Measurements from ENCODE around the gene GPS2. TPM values are rescaled to one million over a fixed set of nuclear protein-coding genes. Genes with fewer than 3 reads are reported as not detected.
"Not testable (repeated sequence)": the region's sequence is repeated elsewhere in the genome, so short reads cannot be mapped to it uniquely, and the experiment has no call there.

The GPS2 gene
- total RNA-seq, 1 donor from 2014 or later, result 59.0 TPM

DNA sequence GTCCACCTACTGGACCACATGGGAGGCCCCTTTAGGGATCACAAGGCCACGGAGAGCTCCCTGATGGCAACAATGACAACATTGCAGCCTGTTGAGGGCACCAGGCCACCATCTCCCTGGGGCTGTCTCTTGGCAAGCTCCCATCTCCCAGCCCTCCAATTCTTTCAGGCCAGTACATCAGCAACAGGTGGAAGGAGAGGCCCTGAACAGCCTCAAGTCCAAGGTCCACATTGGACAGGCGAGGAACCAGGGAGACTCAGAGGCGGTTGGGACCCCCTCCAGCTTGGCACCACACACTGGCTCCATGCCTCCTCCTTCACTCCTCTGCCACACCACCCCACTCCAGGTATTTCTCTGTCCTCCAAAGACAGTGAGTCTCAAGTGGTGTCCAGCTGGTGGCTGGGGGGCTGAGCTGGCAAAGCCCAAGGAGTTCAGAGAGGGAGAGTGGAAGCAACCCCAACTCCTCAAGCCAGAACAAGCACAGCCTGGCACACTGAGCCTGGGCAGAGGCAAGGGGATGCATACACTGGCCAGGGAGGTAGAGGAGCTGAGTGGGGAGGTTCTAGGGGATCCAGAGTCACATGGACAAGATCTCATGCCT, 19.9 kb upstream of the GPS2 start:
- Mint-ChIP-seq H3K27me3 (ENCODE audit: insufficient read depth) (no peaks in the 10 kb centered on the region), H3K27ac (peak overlapping the region; percentile 69), H3K9me3 (no peaks in the 10 kb centered on the region), H3K4me3 (peak overlapping the region; percentile 91), H3K4me1 (ENCODE audit: low read depth) (peaks cover 55% of the 10 kb centered on the region), H3K36me3 (ENCODE audit: low read depth) (peaks cover 15% of the 10 kb centered on the region)
- DNase-seq (ENCODE audit: low spot score), result no peak
- intact Hi-C loops (cut with micrococcal nuclease), result no loop called here

DNA sequence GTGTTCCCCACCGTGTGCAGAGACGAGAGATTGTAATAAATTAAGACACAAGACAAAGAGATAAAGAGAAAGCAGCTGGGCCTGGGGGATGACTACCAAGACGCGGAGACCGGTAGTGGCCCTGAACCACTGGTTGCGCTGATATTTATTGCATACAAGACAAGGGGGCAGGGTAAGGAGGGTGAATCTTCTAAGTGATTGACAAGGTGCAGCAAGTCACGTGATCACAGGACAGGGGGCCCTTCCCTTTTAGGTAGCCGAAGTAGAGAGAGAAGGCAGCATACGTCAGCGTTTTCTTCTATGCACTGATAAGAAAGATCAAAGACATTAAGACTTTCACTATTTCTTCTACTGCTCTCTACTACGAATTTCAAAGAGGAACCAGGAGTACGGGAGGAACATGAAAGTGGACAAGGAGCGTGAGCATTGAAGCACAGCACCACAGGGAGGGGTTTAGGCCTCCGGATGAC, 17.5 kb upstream of the GPS2 start:
- H3K27ac Mint-ChIP-seq, result peak overlapping the region; percentile 80
- peaks cover 61% of the 10 kb centered on the region for H3K4me1 Mint-ChIP-seq (ENCODE audit: low read depth)
- intact Hi-C loops (cut with micrococcal nuclease); H3K36me3 Mint-ChIP-seq (ENCODE audit: low read depth); H3K27me3 Mint-ChIP-seq (ENCODE audit: insufficient read depth); H3K9me3 Mint-ChIP-seq: not testable (repeated sequence)
- peak; percentile 33 for DNase-seq (ENCODE audit: low spot score)
- peak overlapping the region; percentile 69 for H3K4me3 Mint-ChIP-seq

DNA sequence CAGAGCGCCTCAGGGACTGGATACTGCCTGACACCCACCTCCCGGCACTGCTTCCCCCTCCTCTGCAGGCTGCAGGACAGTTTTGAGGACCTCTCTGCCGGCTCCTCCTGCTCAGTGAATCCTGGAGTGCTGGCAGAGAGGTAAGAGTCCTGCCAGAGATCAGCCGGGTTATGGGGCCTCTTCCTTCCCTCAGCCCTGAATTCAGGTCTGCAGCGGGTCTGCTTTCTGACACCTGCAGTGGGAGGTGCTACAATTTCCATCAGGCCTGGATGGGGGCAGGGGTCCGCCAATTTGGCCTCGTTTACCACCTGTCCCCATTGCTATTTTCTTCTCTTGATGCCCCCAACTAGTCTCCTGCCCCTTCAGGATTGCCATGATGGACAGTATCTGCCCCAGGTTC, 17.0 kb upstream of the GPS2 start:
- no peak for DNase-seq (ENCODE audit: low spot score)
- Mint-ChIP-seq H3K27me3 (ENCODE audit: insufficient read depth) (no peaks in the 10 kb centered on the region), H3K36me3 (ENCODE audit: low read depth) (peaks cover 4% of the 10 kb centered on the region), H3K9me3 (no peaks in the 10 kb centered on the region), H3K4me3 (peak overlapping the region; percentile 69), H3K4me1 (ENCODE audit: low read depth) (peaks cover 57% of the 10 kb centered on the region), H3K27ac (peak overlapping the region; percentile 80)
- intact Hi-C loops (cut with micrococcal nuclease), result no loop called here

DNA sequence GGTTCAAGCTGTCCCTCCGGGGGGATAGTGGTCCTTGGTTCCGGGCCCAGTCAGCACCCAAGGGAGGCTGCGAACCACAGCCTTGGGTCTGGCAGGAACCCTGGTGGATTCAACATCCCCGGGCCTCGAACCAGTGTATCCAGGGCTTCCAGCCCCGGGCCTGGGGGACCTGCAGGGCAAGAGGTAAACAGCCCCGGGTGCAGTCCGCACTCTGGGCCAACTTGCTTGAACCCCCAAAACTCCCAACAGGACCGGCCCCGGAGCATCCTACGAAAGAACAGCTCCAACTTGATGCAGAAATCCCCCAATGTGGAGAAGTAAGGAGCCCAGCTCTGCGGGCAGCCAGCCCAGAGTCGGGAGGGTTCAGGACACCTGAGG, 15.5 kb upstream of the GPS2 start:
- Mint-ChIP-seq H3K9me3 (no peaks in the 10 kb centered on the region), H3K36me3 (ENCODE audit: low read depth) (no peaks in the 10 kb centered on the region), H3K4me3 (peak overlapping the region; percentile 93), H3K27me3 (ENCODE audit: insufficient read depth) (no peaks in the 10 kb centered on the region), H3K27ac (peak overlapping the region; percentile 40), H3K4me1 (ENCODE audit: low read depth) (peaks cover 46% of the 10 kb centered on the region)
- no peak for DNase-seq (ENCODE audit: low spot score)
- intact Hi-C loops (cut with micrococcal nuclease), result no loop called here

DNA sequence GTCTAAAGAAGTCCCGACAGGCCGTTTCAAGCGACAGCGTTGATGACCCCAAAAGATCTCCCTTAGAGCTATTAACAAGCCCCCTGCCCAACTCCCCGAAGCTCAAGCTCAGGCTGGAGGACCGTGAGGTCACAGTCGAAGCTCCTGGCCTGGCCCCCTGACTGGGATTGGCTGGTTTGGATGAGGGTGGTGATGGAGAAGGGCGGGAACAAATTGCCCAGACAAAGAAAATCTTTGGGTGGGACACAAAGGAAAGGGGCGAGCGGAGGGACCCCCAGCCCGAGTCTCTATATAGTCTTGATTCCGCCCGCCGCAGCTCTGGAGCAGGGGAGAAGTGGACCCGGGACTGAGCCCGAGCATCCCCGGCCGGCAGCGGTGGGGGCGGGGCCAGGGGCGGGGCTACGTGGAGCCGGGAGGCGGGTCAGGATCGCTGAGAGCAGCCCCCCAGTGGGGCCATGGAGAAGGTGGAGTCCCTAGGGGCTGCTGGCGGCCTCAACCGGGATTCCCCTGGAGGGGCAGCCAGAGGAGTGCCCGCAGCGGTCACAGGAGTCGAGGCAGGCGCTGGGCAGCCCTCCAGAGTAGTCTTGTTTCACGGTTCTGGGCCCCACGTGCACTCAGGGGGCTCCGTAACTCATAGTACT, 15.0 kb upstream of the GPS2 start:
- intact Hi-C loops (cut with micrococcal nuclease), result loop anchor here (1.0 to 2.0 kb wide), 10 partner anchors 7 to 356 kb away; partner anchors contain the start of genes EIF5A, GPS2, PLSCR3 and POLR2A
- peak; percentile 76 for DNase-seq (ENCODE audit: low spot score)
- no peaks in the 10 kb centered on the region for H3K27me3 Mint-ChIP-seq (ENCODE audit: insufficient read depth)
- H3K9me3 Mint-ChIP-seq, result no peaks in the 10 kb centered on the region
- peak overlapping the region; percentile 94 for H3K27ac Mint-ChIP-seq
- peaks cover 41% of the 10 kb centered on the region for H3K4me1 Mint-ChIP-seq (ENCODE audit: low read depth)
- H3K4me3 Mint-ChIP-seq, result peak overlapping the region; percentile 93
- no peaks in the 10 kb centered on the region for H3K36me3 Mint-ChIP-seq (ENCODE audit: low read depth)

DNA sequence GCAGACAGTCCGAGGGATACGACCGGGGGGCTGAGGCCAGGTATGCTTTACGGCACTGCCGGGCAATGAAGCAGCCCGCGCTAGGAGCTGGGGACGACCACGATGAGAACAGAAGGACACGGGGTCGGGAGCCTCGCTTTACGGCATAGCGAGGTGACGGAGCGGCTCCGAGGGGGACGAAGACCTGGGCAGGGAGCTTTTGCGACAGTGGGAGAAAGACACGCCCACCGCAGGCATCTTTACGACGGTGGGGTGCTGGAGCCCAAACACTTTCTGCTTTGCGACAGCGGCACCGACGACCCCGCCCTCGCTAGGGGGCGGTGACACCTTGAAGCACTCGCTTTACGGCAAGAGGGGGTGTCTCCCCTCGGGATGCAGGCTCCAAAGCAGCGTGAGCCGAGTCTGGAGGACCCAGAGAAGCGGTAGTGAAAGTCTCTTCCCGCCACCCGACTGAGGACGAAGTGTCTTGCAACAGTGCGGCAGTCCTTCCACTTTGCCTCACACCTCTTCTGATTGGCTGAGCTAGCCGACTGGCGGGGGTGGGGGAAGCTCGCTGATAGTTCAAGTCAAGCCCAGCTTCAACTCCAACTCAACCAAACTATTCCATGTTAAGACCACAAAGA, 14.3 kb upstream of the GPS2 start:
- no peaks in the 10 kb centered on the region for H3K36me3 Mint-ChIP-seq (ENCODE audit: low read depth)
- H3K4me1 Mint-ChIP-seq (ENCODE audit: low read depth), result peaks cover 38% of the 10 kb centered on the region
- peak overlapping the region; percentile 93 for H3K4me3 Mint-ChIP-seq
- DNase-seq (ENCODE audit: low spot score), result peak; percentile 94
- H3K27ac Mint-ChIP-seq, result peak overlapping the region; percentile 94
- intact Hi-C loops (cut with micrococcal nuclease), result loop anchor here (1.0 to 2.0 kb wide), 10 partner anchors 8 to 357 kb away; partner anchors contain the start of genes EIF5A, GPS2, PLSCR3 and POLR2A
- no peaks in the 10 kb centered on the region for H3K9me3 Mint-ChIP-seq
- H3K27me3 Mint-ChIP-seq (ENCODE audit: insufficient read depth), result no peaks in the 10 kb centered on the region

DNA sequence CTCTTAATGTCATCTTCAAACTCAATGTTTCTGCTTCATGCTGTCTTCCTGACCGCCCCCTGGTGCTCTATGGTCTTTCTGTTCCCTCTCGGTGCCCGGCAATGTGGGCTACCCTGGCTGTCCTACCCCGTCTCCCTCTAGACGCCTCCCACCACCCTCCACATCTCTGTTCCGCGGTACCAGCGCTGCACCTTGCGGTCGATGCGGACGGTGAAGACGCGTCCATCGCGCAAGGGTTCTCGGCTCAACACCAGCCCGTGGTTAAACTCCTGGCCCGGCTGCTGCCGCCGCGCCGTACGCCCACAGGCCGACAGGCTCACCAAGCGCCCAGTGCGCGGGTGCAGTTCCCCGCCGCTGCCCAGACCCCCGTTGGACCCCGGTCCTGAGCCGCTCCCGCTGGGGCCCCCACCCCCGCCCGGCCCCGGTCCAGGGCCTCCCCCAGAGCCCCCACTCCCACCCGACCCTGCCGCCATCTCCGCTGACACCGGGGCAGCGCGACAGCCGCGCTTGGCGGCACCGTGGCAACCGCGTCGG, 13.7 kb upstream of the GPS2 start, which contains the start of gene NEURL4:
NEURL4 (minus strand) TSS at position 496 of the 534 bp plus-strand sequence; CDS start at position 473, 23 bp downstream.
- no peaks in the 10 kb centered on the region for H3K36me3 Mint-ChIP-seq (ENCODE audit: low read depth)
- intact Hi-C loops (cut with micrococcal nuclease), result loop anchor here (1.0 to 2.0 kb wide), 10 partner anchors 8 to 357 kb away; partner anchors contain the start of genes EIF5A, GPS2, PLSCR3 and POLR2A

DNA sequence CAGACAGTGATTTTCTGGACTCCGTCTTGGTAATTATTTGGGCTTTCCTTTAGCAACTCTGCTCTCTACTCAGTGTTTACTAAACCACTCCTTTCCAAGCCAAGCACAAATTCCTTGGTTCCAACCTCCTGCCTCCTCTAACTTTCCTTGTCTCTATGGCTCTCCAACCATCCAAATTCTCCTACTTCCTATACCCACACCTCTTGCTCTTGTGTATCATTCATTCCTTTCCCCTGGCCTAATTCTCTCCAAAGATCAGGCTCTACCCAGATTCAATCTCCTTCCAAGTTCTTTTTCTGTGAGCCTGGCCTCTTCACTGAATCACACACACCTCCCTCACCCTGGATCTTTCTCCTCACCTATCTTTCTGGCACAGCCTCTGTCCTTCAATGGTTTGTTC, 12.8 kb upstream of the GPS2 start:
- Mint-ChIP-seq H3K27me3 (ENCODE audit: insufficient read depth) (no peaks in the 10 kb centered on the region), H3K9me3 (no peaks in the 10 kb centered on the region), H3K27ac (peak overlapping the region; percentile 62), H3K4me1 (ENCODE audit: low read depth) (peaks cover 38% of the 10 kb centered on the region), H3K36me3 (ENCODE audit: low read depth) (peaks cover 3% of the 10 kb centered on the region), H3K4me3 (peak overlapping the region; percentile 97)
- no peak for DNase-seq (ENCODE audit: low spot score)
- intact Hi-C loops (cut with micrococcal nuclease), result loop anchor here (2.0 kb wide), 1 partner anchor 67 kb away; the partner anchor contains the start of gene PLSCR3

More for the DNA sequence above, 13.7 kb upstream of the GPS2 start, which contains the start of gene NEURL4:
- Mint-ChIP-seq H3K27ac (peak within 1 kb of the TSS; percentile 94), H3K9me3 (no peaks in the 10 kb centered on the region), H3K27me3 (ENCODE audit: insufficient read depth) (no peaks in the 10 kb centered on the region), H3K4me3 (peak within 1 kb of the TSS; percentile 97), H3K4me1 (ENCODE audit: low read depth) (peaks cover 38% of the 10 kb centered on the region)
- DNase-seq (ENCODE audit: low spot score), result no peak

DNA sequence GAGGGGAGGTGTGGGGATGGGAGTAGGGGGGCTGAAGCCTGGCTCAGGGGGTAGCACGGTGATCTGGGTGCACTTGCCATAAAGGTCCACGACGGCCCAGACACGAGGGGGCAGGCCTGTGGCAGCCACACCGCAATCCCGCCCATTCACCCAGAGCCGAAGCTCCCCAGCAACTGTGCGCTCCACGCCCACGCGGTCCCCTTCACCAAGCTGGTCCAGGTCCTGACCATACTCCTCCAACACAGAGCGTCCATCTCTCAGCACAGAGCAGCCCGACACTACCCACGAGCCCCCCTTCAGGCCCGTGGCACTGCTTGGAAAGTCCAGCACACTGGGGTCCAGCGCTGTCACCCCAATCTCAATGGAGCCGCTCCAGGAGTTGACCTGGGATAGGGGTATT, 12.3 kb upstream of the GPS2 start:
- Mint-ChIP-seq H3K9me3 (no peaks in the 10 kb centered on the region), H3K27ac (no peak overlapping the region)

DNA sequence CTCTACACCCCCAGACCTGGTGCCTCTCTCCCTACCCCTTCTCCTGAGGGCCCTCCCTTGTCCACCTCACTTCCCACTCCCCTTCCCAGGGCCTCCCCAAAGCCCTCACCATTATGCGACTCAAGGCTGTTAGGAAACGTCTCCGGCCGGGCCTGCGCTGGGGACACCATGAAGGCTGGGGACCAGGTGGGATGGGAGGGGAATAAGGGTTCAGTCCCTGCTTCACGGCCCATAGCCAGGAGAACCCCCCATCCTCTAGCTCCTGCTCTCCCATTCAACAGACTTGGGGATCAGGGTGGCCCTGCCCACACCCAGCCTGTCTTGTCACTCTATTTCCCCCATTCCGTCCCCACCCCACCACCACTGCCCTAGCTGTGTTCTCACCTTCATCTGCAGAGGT, 11.9 kb upstream of the GPS2 start:
- no peaks in the 10 kb centered on the region for H3K27me3 Mint-ChIP-seq (ENCODE audit: insufficient read depth)
- H3K27ac Mint-ChIP-seq, result no peak overlapping the region
- no peak overlapping the region for H3K4me3 Mint-ChIP-seq
- H3K36me3 Mint-ChIP-seq (ENCODE audit: low read depth), result peaks cover 7% of the 10 kb centered on the region
- H3K9me3 Mint-ChIP-seq, result no peaks in the 10 kb centered on the region
- peaks cover 29% of the 10 kb centered on the region for H3K4me1 Mint-ChIP-seq (ENCODE audit: low read depth)
- no peak for DNase-seq (ENCODE audit: low spot score)
- intact Hi-C loops (cut with micrococcal nuclease), result no loop called here

More for the DNA sequence above, 12.3 kb upstream of the GPS2 start:
- Mint-ChIP-seq H3K27me3 (ENCODE audit: insufficient read depth) (no peaks in the 10 kb centered on the region), H3K4me3 (peak overlapping the region; percentile 57), H3K36me3 (ENCODE audit: low read depth) (peaks cover 3% of the 10 kb centered on the region), H3K4me1 (ENCODE audit: low read depth) (peaks cover 33% of the 10 kb centered on the region)
- intact Hi-C loops (cut with micrococcal nuclease), result no loop called here
- DNase-seq (ENCODE audit: low spot score), result no peak

DNA sequence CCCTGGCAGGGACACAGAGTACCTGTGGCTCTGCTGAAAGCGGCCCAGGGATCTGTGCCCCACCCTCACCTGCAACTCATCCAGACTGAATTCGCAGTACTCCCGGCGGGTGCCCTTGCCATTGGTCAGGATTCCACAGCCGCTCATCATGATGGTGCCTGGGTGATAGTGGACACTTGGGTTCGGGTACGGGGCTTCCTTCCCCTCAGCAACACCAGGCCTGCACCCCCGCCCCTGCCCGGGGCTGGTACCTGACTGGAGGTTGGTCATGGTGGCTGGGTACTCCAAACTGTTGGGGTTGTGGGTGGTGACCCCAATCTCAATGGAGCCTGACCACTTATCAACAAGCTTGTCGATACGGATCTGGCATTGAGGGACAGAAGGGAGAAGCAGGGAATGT, 11.0 kb upstream of the GPS2 start:
- Mint-ChIP-seq H3K36me3 (ENCODE audit: low read depth) (peaks cover 15% of the 10 kb centered on the region), H3K4me3 (peak overlapping the region; percentile 15), H3K4me1 (ENCODE audit: low read depth) (peaks cover 28% of the 10 kb centered on the region), H3K9me3 (no peaks in the 10 kb centered on the region), H3K27me3 (ENCODE audit: insufficient read depth) (no peaks in the 10 kb centered on the region), H3K27ac (no peak overlapping the region)
- intact Hi-C loops (cut with micrococcal nuclease), result no loop called here
- DNase-seq (ENCODE audit: low spot score), result no peak

DNA sequence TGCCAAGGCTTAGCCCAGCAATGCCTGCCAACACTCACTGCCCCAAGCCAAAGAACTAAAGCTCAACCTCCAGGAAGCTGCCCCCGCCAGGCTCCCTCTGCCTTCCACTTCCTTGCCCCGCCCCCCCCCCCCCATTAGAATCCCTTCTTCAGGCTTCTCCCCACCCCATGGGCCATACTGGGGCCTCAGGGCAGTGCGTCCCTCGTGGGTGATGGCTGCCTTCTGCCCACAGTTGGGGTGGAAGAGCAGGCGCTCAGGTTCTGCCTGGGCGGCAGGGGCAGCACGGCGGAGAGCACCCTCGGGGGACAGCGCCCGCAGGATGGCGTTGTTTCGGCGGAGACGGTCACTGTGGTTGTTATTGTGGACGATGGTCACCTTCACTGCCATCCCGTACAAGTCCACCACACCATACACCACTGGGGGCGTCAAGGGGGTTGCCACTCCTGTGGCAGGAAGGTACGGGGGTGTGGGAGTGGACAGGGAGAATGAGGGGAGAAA, 9.9 kb upstream of the GPS2 start:
- no peaks in the 10 kb centered on the region for H3K9me3 Mint-ChIP-seq
- no peaks in the 10 kb centered on the region for H3K27me3 Mint-ChIP-seq (ENCODE audit: insufficient read depth)
- peaks cover 19% of the 10 kb centered on the region for H3K36me3 Mint-ChIP-seq (ENCODE audit: low read depth)
- H3K4me3 Mint-ChIP-seq, result peak overlapping the region; percentile 33
- DNase-seq (ENCODE audit: low spot score), result no peak
- H3K27ac Mint-ChIP-seq, result no peak overlapping the region
- intact Hi-C loops (cut with micrococcal nuclease), result no loop called here
- H3K4me1 Mint-ChIP-seq (ENCODE audit: low read depth), result peaks cover 20% of the 10 kb centered on the region
